Left kidney (tissue), 2 donors: Measurements from ENCODE around the gene POLD2. TPM values are rescaled to one million over a fixed set of nuclear protein-coding genes. Genes with fewer than 3 reads are reported as not detected.

Source experiments
- DNase-seq: peaks from one replicate; pipeline ENCODE4 v3.0.0-alpha.2; 2013
- polyA plus RNA-seq: library from polyadenylated mRNA; unstranded; fragments of 120-200 nt; gene quantifications from one replicate; pipeline ENCODE4 v1.2.1, GENCODE V29; 2013; ENCODE audit not compliant: insufficient read length

The POLD2 gene
- polyA plus RNA-seq, 1 donor, result 108 TPM

DNA sequence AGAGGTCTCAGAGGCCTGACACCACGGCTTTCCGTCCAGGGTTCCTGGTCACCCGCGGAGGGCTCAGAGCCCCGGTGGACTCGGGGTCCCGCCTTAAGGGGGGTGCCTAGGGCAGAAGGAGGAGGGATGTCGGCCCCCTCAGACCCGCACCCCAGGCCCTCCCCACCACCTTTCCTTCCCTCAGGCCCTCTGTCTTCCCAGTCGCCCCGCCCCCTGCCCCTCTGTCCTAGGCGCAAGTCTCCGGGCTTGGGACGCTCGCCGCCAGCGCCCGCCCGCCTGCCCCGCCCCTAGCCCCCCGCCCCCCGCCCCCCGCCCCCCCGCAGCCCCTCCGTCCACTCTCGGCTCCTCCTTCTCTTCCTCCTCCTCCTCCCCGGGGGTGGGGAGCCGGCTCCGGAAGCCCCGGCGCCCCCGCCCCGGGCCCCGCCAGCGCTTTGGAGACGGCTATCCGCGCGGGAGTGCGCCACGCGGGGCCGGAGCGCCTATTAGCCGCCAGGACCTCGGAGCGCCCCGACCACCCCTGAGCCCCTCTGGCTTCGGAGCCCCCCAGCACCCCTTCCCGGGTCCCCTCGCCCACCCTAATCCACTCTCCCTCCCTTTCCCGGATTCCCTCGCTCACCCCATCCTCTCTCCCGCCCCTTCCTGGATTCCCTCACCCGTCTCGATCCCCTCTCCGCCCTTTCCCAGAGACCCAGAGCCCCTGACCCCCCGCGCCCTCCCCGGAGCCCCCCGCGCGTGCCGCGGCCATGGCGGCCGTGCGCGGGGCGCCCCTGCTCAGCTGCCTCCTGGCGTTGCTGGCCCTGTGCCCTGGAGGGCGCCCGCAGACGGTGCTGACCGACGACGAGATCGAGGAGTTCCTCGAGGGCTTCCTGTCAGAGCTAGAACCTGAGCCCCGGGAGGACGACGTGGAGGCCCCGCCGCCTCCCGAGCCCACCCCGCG is 19.2 kb downstream of the POLD2 start, which contains the start of gene AEBP1:
TSS of gene AEBP1 (plus strand) at position 423 of the 937 bp plus-strand sequence. CDS start at position 744, 321 bp downstream.
- no peak for DNase-seq

DNA sequence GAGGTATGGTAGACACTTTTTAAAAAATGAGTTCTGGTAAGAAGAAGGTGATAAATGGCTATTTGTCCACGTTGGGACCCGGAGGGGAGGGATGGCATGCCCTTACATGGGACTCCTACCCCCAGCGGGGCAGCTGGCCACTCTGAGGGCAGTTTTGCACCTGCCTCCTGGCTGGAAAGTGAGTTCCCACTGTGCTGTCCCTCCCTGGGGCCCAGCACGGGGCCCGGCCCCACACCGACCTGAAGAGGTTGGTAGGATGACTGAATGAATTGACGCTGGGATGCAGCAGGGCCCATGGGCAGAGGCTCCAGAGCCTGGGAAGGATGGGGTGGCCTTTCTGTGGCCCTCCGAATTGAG is 19.8 kb downstream of the POLD2 start:
- no peak for DNase-seq

DNA sequence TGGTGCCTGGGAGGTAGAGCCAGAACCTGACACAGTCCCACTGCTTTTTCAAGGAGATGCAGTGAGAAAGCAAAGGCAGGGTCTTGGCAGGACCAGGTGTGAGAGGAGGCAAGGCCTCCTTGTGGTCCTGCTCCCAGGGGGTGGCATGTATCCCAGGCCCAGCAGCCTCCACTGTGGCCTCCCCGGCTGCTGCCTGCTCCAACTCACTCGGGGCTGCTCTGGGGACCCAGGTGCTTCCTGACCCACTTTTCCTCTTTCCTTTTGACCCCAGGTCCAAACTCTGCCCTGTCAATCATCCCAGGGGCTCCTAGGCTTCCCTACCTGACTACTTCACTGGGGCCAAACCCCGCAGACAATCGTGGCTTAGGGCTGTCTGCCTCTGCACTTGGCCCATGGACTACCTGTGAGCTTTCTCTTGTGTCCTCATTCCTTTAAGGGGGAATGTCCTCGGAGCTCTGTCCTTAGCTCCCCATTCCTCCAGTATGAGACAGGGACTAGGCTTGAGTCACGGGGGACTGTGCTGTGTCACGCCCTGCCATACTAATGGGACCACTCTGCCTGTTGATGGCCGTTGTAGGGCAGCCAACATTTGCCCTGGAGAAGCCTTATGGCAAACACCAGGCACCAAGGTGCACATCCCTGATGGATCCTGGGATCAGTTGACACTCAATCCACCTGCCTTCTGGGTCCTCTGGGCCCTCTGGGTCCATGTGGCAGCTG is 20.3 kb downstream of the POLD2 start:
- no peak for DNase-seq

DNA sequence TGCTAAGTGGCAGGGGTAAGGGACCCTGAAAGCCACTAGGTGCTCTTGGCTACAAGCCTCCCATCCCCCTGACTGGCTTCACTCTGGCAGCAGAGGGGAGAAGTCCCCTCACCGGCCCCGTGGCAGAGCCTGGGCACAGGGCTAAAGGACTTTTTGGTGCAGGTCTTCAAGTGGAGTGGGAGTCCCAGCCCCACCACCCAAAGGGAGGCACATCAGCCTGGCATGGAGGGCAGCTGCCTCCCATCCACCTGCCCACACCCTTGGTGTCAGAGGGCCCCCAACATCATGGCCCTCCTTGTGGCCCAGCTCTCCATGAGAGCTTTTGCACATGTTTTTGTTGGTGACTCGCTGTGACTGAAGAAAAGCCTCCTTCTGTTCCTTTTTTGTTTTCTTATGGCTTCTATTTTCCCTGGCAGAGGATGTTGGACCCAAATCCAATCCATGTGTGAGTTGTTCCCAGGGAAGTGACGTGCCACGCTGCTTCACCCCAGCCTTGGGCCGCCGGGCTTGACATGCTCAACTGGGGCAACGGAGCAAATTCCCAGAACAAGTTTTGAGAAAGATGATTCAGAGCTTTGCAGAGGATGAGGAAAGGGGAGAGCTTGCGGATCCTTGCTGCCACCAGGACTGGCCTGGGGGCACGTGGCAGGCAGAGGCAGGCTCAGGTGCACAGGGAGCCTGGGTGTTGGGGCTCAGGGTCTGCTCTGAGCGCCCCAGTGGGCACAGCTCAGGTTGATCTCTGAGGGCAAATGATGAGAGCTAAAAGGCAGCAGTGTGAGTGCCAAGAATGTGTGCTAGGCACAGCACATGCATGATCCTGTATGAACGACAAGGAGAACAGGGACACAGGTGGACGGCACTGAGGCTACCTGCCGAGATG is 21.1 kb downstream of the POLD2 start:
- no peak for DNase-seq

DNA sequence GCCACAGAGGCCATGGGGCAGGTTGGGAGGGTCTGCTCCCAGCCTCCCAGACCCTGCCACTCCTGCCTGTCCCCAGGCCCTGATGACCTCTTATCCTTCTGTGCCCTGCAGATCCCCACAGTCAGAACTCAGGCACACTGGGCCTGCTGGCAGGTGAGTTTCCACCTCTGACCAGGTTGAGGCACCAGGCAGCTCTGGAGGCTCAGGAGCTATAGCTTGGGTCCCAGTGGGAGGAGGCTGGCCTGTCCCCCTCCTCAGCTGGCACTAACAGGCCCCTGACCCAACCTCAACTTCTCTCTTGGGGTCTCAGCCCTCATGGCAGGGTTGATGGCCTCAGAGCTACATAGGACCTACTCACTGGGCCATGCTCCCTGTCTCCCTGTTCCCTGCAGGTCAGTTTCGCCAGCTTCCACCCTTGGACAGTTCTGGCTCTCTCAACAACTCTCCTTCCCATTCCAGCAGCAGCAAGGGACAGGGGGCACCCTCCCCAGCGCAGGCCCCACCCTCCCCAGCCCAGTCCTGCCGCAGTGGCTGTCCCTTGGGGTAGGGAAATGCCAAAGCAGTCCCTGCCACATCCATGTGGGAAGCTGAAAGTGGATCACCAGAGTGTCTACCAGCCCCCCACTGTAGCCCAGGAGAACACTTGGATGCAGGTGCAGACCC is 21.9 kb downstream of the POLD2 start:
- no peak for DNase-seq

DNA sequence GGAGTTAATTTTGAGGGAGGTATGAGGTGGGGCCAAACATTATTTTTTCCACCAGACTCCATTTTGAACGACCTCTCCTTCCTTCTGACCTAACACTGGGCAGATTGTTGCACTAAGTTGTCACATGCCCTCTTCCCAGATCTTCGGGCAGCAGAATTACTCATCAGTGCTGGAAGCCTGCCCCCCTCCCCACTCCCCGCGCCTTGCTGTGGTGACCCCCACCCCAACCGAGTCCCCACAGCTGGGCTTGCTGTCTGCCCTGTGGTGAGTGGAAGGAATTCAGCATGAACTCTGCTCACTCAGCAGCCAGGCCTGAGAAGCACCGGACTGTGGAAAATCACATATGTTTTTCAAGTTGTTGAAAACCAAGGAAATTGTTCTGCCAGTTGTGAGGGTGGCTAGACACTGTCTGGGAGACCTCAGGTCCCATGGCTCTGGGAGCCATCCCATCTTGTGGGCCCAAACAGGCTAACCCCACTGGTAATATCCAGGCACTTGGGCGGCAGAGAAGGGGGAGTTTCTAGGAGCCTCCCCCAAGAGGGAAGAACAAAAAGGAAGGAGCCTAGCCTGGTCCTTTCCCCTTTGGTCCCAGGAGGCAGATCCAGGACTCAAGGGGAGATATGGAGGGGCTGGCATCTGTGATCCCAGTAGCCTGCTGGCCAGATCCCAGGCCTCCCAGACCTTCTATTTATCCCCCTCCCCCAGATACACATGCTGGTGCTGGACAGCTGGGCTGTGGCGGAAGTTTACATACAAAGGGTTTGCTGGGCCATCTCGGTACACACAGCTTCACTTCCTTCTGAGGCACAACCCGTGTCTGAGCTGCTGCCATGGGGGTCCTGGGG is 22.7 kb downstream of the POLD2 start:
- no peak for DNase-seq

DNA sequence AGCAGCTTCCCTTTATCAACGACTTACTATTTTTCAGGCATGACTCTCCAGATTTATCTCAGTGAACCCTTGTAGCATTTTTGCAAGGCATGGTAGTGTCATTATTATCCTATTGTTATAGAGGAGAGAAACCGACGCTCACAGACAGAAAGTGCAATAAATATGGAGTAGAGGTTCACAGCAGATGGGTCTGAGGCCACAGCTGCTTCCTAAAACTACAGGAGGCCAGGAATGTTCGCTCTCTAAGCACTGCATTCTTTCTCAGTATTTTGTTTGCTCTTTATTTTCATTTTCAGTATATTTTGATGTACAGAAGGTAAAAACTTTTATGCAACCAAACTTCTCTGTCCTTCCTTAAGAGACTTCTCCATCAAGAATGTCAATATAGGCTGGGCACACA is 23.7 kb downstream of the POLD2 start:
- DNase-seq, result no peak

DNA sequence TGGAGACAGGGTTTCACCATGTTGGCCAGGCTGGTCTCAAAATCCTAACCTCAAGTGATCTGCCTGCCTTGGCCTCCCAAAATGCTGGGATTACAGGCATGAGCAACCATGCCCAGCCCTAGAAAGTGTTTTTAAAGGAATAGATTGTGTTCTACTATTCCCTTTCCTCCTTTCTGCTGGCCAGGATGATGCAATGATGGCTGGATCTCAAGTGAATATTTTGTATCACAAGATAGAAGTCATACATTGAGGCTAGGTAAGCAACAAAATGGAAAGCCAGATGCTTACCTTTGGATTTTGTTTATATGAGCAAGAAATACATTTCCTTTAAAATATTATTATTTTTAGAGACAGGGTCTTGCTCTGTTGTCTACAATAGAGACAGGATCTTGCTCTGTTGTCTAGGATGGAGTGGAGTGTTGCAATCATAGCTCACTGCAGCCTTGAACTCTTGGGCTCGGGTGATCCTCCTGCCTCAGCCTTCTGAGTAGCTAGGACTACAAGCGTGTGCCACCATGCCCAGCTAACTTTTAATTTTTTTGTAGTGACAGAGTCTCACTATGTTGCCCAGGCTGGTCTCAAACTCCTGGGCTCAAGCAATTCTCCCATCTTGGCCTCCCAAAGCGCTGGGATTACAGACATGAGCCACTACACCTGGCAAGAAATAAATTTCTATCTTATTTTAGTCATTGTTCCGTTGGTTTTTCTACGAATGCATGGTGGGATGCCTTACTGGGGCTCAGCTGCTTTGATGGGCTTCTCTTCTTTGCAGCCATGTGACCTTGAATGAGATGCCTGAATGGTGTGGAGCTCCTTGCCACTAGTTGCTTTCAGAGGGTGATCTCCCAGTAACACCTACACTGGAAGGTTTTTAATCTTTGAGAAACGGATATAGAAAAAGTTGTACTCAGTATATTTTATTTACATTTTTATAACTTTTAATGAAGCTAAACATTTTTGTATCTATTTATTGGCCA is 25.0 kb downstream of the POLD2 start:
- no peak for DNase-seq

DNA sequence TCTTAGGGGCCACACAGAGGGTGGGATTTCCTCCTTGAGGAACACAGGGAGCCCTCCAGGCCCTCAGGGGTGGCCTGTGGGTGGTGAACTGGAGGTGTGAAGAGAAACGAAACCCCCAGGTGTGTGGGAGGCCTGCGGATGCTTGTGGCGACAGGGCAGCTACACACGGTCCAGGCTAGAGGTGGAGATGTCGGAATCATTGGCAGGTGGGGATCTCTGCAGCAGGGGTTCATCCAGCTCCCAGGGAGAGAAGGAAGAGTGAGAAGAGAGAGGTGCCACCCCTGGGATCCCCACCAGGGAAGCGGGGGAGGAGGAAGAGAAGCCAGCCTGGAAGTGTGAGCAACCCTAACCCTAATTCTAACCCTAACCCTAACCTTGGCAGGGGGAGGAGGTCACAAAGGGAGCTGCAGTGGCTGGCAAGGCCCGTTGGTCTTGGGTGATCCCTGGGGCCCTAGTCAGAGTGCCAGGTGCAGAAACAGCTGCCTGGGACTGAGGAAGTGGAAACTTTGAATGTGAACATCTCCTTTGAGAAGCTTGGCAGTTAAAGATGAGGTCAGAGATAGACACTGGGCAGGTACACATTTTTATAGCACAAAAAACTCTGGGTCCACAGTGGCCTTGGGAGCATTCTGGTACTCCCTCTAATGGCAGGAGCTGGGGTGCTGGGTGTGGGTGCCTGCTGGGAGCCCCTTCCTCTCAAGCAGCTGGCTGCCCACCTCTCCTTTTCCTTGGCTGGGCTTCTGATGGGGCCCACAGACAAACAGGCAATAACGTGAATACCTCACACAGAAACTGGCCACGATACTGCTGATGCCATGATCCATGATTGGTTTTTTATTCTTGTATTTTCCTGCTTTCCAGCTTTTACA is 26.1 kb downstream of the POLD2 start:
- no peak for DNase-seq

DNA sequence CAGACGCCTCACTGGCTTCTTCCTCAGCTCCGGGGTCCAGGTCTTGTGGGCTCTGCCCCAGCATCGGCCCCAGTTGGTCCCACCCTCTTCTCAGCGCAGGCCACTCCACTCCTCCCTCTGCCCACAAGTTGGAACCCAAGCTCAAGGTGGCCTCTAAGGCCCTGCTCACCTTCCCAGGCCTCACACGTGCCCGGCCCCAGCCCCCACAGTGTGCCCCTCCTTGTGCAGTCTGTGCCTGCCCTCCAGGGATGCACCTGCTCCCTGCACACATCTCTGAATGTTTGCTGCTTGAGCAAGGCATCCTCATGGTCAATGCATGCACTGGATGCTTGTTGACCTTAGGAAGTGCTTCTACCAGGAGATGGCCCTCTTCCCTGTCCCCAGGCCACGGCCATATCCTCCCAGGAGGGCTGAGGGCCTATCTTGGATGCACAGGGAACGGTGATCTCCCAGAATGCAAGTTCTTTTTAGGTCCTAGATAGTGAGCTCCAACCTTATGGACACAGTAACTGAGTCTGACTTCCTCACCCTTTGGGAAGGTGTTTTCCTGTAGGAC is 26.9 kb downstream of the POLD2 start:
- no peak for DNase-seq

DNA sequence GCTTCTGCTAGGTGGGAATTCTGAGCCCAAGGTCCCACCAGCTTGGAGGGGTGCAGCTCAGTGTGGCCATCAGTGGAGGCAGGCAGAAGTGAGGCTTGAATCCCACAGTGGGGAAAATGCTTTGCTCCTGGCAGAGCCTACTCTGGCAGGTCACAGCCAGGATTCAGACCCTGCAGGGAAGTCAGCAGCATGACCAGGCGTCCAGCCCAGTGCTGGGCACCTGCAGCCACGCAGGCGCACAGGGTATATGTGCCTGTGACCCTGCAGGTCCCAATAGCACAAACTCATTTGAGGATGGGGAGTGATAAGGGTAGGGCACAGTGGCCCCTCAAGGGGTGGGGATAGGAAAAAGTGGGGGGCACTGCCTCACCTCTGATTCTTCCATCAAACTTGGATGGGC is 27.6 kb downstream of the POLD2 start:
- no peak for DNase-seq

DNA sequence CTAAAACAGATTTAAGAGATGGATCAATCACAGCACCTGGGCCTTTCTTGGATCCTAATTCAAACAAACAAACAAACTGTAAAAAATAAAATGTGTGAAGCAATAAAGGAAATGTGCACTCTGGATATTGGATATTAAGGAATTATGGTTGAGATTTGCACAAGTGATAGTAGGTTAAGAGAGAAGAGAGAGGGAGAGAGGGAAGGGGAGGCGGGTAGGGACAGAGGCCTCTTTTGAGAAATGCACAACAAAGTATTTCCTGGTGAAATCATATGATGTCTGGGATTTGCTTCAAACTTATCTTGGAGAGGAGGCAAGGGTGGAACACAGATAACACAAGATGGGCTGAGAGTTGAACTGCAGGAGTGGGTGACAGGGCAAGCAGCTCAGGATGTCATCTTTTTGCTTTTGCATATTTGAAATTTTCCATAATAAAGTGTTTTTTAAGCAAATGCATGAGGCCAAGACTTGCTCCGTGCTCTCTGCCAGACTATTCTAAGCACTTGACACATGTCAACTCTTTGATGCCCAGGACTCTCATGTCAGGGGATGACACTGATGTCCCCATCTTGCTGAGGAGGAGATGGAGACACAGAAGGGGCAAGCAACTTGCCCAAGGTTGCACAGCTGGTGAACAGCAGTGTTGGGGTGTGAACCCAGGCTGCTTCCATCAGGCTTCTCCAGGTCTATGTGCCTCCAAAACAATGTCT is 28.3 kb downstream of the POLD2 start:
- no peak for DNase-seq

DNA sequence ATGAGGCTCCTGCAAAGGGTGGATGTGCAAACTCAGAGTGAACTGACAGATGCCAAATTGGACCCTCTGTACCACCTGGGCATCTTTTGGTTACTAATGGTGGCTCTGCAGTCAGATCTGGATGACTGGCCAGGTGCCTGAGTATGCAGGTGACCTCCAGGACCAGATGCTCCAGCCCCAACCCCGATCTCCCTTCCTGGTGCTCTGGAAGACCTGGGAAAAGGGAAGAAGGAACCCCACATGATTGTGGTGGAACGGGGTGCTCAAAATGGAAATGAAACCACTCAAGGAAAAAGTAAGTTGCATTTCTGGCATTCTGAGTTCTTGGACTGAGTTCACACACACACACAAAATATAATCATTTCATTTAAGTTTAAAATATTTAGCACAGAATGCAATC is 29.0 kb downstream of the POLD2 start:
- no peak for DNase-seq

DNA sequence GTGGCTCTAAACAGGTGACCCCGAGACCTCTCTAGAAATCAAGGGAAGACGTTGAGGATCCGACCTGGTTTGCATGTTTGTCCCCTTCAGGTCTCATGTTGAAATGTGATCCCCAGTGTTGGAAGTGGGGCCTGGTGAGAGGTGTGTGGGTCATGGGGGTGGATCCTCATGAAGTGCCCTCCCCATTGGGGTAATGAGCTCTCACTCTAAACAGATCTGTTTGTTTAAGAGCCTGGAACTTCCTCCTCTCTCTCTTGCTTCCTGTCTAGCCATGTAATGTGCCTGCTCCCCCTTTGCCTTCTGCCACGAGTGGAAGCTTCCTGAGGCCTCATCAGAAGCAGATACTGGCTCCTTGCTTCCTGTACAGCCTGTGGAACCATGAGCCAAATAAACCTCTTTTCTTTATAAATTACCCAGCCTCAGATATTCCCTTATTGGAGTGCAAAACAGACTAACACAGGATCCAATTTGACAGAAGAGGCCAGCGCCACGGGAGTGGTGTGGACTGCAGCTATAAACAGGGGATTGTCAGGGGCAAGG is 30.2 kb downstream of the POLD2 start:
- DNase-seq, result no peak

DNA sequence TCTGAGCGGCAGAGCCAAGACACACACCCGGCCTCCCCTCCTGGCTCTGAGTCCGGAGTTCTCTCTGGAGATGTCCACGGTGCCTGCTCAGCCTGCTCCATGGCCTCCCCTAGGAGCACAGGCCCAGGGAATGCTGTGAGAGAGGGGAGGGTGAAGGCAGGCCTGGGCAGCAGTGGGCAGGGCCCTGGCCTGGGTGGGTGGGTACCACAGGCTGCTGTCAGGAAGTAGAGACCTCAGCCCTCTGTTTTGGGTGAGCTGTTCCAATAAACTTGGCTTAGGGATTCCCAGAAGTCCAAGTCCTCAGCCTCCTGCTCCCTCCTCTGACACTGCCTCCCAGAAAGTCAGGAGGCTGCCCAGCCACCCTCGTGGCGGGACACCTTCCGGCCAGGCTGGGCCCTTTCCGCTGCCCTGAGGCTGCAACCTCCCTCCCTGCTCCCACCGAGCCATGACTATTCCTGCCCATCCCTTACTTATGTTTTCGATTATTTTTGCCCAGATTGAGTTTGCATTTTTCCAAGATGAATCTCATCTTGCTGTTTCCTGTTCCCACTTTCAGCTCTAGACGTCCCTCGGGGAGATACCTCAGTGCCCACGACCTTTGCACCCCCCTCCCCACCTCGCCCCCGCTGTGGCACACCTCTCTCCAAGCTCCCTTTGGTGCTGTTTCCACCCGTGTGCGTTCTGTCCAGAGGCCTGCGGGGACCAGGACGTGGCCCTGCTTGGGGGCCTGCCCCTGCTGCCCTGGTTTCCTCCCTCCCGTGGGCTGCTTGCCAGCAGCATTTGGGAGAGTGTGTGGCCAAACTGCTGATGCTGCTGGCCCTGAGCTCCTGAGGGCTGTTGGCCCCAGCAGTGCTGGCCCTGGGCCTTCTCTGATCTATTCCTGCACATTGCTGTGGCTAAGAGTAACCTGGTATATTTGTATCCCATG is 35.2 kb downstream of the POLD2 start:
- DNase-seq, result no peak

DNA sequence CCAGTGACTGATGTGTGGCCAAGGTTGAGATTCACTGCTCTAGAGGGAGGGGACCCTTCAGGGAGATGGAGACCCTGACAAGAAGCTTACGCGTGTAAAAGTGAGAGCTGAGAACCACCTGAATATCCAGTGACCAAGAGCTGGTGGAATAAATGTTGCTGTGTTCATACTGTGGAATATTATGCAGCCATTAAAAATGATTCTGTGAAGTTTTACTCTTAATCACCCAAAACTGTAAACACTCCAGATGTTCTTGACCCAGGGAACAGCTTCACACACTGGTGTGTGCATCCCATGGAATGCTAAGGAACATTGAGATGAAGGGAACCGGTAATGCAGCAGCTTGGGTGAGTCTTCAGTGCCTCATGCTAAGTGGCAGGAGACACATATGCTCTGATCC is 36.7 kb downstream of the POLD2 start:
- DNase-seq, result no peak
